NCI-H2227 (cell line): ENCODE results near the gene CYP8B1.

Source experiments
- DNase-seq: peaks from one replicate; lab custom pipeline; 2025; ENCODE audit not compliant: unreplicated experiment; lab: John Stamatoyannopoulos, UW

The CYP8B1 gene

GRCh38 chr3:42829083-42829627 is 46.5 kb downstream of the CYP8B1 start:
- DNase-seq: no peak

- DNase-seq: no peak
These were observed 48.0 kb downstream of the CYP8B1 start for GRCh38 chr3:42827654-42828053.

- no peak for DNase-seq
These were observed 48.7 kb downstream of the CYP8B1 start for GRCh38 chr3:42827023-42827422.

GRCh38 chr3:42826141-42826540 is 49.5 kb downstream of the CYP8B1 start:
- no peak for DNase-seq

GRCh38 chr3:42823351-42823750 is 52.3 kb downstream of the CYP8B1 start:
- DNase-seq: peak; percentile 16

- DNase-seq: no peak
These were observed 52.9 kb downstream of the CYP8B1 start for GRCh38 chr3:42822828-42823227.
